ENCODE measurements around the gene POU4F2. TPM values are rescaled to one million over a fixed set of nuclear protein-coding genes. Genes with fewer than 3 reads are reported as not detected.
A peak's percentile ranks its signal among the peaks of the same experiment; 100 is the strongest.

Gene POU4F2
- total RNA-seq, 1 experiment from 2014 or later: not detected

- Mint-ChIP-seq H3K27me3 (ENCODE audit: low read depth) (peaks cover 100% of the 10 kb centered on the region), H3K4me1 (peaks cover 38% of the 10 kb centered on the region), H3K9me3 (no peaks in the 10 kb centered on the region), H3K4me3 (no peak overlapping the region), H3K36me3 (no peaks in the 10 kb centered on the region), H3K27ac (no peak overlapping the region)
- ATAC-seq (no peak), DNase-seq (ENCODE audit: low spot score) (no peak)
- TF ChIP-seq CREM (CRISPR knock-in tag; IDR thresholded peaks at IDR 0.05): no peak
- no peak for TF ChIP-seq NR2C2 (CRISPR knock-in tag; IDR thresholded peaks at IDR 0.05)
- TF ChIP-seq ARID4B (CRISPR knock-in tag; IDR thresholded peaks at IDR 0.05; ENCODE audit: borderline replicate concordance): 0 out of 2 replicates have a peak, but pooled peaks have one; percentile 39
- ChIA-PET POLR2A (no interaction called here), CTCF (no interaction called here)
Measured at GRCh38 chr4:146643812-146644401, 5.2 kb downstream of the POU4F2 start.

GRCh38 chr4:146645921-146646320 is 7.2 kb downstream of the POU4F2 start:
- no peak overlapping the region for H3K27ac Mint-ChIP-seq
- TF ChIP-seq ZNF232 (CRISPR knock-in tag; IDR thresholded peaks at IDR 0.05) (no peak), KAT7 (CRISPR knock-in tag; IDR thresholded peaks at IDR 0.05; ENCODE audit: borderline replicate concordance) (no peak), ELF4 (CRISPR knock-in tag; IDR thresholded peaks at IDR 0.05; ENCODE audit: low read depth) (no peak), ZNF512 (CRISPR knock-in tag; IDR thresholded peaks at IDR 0.05; ENCODE audit: borderline replicate concordance) (no peak), ZNF121 (CRISPR knock-in tag; IDR thresholded peaks at IDR 0.05) (no peak), TEAD4 (CRISPR knock-in tag; IDR thresholded peaks at IDR 0.05) (no peak), ATF3 (CRISPR knock-in tag; conservative IDR thresholded peaks at IDR 0.05) (no peak), ZMAT4 (CRISPR knock-in tag; IDR thresholded peaks at IDR 0.05) (no peak), IRF1 (CRISPR knock-in tag; IDR thresholded peaks at IDR 0.05) (no peak), CREM (CRISPR knock-in tag; IDR thresholded peaks at IDR 0.05) (no peak), CBFB (CRISPR knock-in tag; IDR thresholded peaks at IDR 0.05; ENCODE audit: low read depth) (no peak), PRRX2 (CRISPR knock-in tag; IDR thresholded peaks at IDR 0.05) (no peak), ZBTB21 (CRISPR knock-in tag; IDR thresholded peaks at IDR 0.05; ENCODE audit: borderline replicate concordance) (no peak)
- H3K36me3 Mint-ChIP-seq: no peaks in the 10 kb centered on the region
- ChIA-PET POLR2A (no interaction called here), CTCF (no interaction called here)
- ATAC-seq (no peak), DNase-seq (ENCODE audit: low spot score) (no peak)
- H3K4me3 Mint-ChIP-seq: no peak overlapping the region
- no peaks in the 10 kb centered on the region for H3K9me3 Mint-ChIP-seq
- H3K27me3 Mint-ChIP-seq (ENCODE audit: low read depth): peaks cover 100% of the 10 kb centered on the region
- peaks cover 25% of the 10 kb centered on the region for H3K4me1 Mint-ChIP-seq
